Panc1 (cell line): ENCODE results near the gene MRNIP. TPM values are rescaled to one million over a fixed set of nuclear protein-coding genes. Genes with fewer than 3 reads are reported as not detected.

Experiments used
- ATAC-seq: fragments of 200-7000 bp; cut with Tn5 transposase; 2 replicates; pipeline ENCODE4 v1.9.1; 2020; ENCODE audit warnings: mild to moderate bottlenecking, moderate library complexity
- BruUV-seq: library from RNA; stranded (reverse); fragments of 400-500 nt; replicated peaks from 2 replicates; lab custom pipeline; 2021; lab: Mats Ljungman, UMichigan
- CTCF ChIA-PET: fragments of 300-600 bp; sonication (Branson Sonifier 250); formaldehyde crosslinking; loops from one replicate; lab custom pipeline; 2022; ENCODE audit warnings: antibody characterized with exemption; lab: Charles Lee
- POLR2A ChIA-PET: fragments of 300-600 bp; sonication (Branson Sonifier 250); formaldehyde crosslinking; loops from one replicate; lab custom pipeline; 2022; ENCODE audit warnings: antibody characterized with exemption; lab: Charles Lee
- DNase-seq: peaks from one replicate; pipeline ENCODE4 v3.0.0-alpha.2; 2010; ENCODE audit warnings: low read depth, low spot score
- H3K27ac ChIP-seq: 2 replicates; pipeline ENCODE4 v1.5.1; 2011; ENCODE audit warnings: mild to moderate bottlenecking, low read length, inconsistent platforms
- H3K27me3 ChIP-seq: fragments of 200-500 bp; sonication (Bioruptor generic); 2 replicates; pipeline ENCODE4 v1.6.0; 2014; ENCODE audit warnings: low read length, inconsistent platforms; ENCODE audit not compliant: control insufficient read depth, insufficient read depth
- H3K36me3 ChIP-seq: fragments of 200-500 bp; sonication (Bioruptor generic); 2 replicates; pipeline ENCODE4 v1.5.1; 2014; ENCODE audit warnings: inconsistent platforms, mild to moderate bottlenecking, low read length, moderate library complexity; ENCODE audit not compliant: control insufficient read depth, insufficient read depth
- H3K4me1 ChIP-seq: 2 replicates; pipeline ENCODE4 v1.5.1; 2011; ENCODE audit warnings: inconsistent platforms, mild to moderate bottlenecking, low read length, moderate library complexity; ENCODE audit not compliant: control insufficient read depth, insufficient read depth
- H3K4me3 ChIP-seq, 2 experiments: 2 replicates each; pipeline ENCODE4 v1.5.1; 2011 to 2012; ENCODE audit warnings: low read depth in 2 of 2, low read length in 2 of 2, mild to moderate bottlenecking in 2 of 2, inconsistent platforms in 1 of 2, moderate library complexity in 1 of 2
- H3K9me3 ChIP-seq: fragments of 200-500 bp; sonication (Bioruptor generic); 2 replicates; pipeline ENCODE4 v1.5.1; 2014; ENCODE audit warnings: low read depth, mild to moderate bottlenecking, inconsistent platforms, low read length, moderate library complexity; ENCODE audit not compliant: control insufficient read depth, insufficient read depth
- CTCF ChIP-seq: fragments of 450-650 bp; IDR thresholded peaks from 2 replicates; pipeline ENCODE4 v1.5.1; 2017; ENCODE audit warnings: mild to moderate bottlenecking
- POLR2AphosphoS5 ChIP-seq: IDR thresholded peaks from 2 replicates; pipeline ENCODE4 v1.6.1; 2012; ENCODE audit warnings: mild to moderate bottlenecking, low read depth, low read length, moderate library complexity
- REST ChIP-seq, 2 experiments: IDR thresholded peaks; 2 replicates each; pipeline ENCODE4 v1.6.1; 2011 to 2012; ENCODE audit warnings: low read depth in 2 of 2, control low read depth in 1 of 2, low read length in 1 of 2, mild to moderate bottlenecking in 1 of 2, moderate library complexity in 1 of 2; ENCODE audit not compliant: insufficient read depth in 1 of 2
- SIN3A ChIP-seq: IDR thresholded peaks from 2 replicates; pipeline ENCODE4 v1.6.1; 2012; ENCODE audit warnings: low read depth, mild to moderate bottlenecking, low read length, moderate library complexity, borderline replicate concordance; ENCODE audit not compliant: insufficient read depth
- TCF7L2 ChIP-seq: IDR thresholded peaks from 2 replicates; pipeline ENCODE4 v1.6.1; 2011; ENCODE audit warnings: mild to moderate bottlenecking, low read depth, low read length, inconsistent platforms
- in situ Hi-C: cut with HindIII; loops from 2 replicates; pipeline ENCODE4 v1.10.0; 2016; ENCODE audit warnings: low sequenced_read_pairs, low pct_unique_long_range_greater_than_20kb
- intact Hi-C: fragments of 100-400 bp; cut with micrococcal nuclease; formaldehyde crosslinking; loops from one replicate; pipeline ENCODE4 v1.10.0; 2022; ENCODE audit not compliant: unreplicated experiment
- total RNA-seq: library from RNA; stranded (reverse); gene quantifications from one replicate; pipeline ENCODE4 v1.2.1, GENCODE V29; 2021; ENCODE audit not compliant: unreplicated experiment

MRNIP gene
- total RNA-seq, 1 experiment from 2014 or later: 33.0 TPM

- BruUV-seq: no TSS peak
- Histone ChIP-seq H3K36me3 (peaks cover 6% of the 10 kb centered on the region; the same call in 1 of the 2 replicates), H3K9me3 (no peaks in the 10 kb centered on the region), H3K27me3 (no peaks in the 10 kb centered on the region), H3K27ac (no peak overlapping the region), H3K4me3 (no peak overlapping the region), H3K4me1 (no peaks in the 10 kb centered on the region)
- DNase-seq (no peak), ATAC-seq (0 out of 2 replicates have a peak, but pooled peaks have one; percentile 5)
- no peak for TF ChIP-seq CTCF
- TF ChIP-seq POLR2AphosphoS5: no peak
- TF ChIP-seq SIN3A: no peak
- TF ChIP-seq REST (IDR thresholded peaks at IDR 0.05; ENCODE audit: insufficient read depth in 1 of 2, low read depth in 2 of 2, low read length in 1 of 2): no peak
- TF ChIP-seq TCF7L2: no peak
- ChIA-PET POLR2A (no interaction called here), CTCF (no interaction called here)
- in situ Hi-C loops (no loop called here), intact Hi-C loops (no loop called here)
Measured at GRCh38 chr5:179867476-179867875, 8.9 kb upstream of the MRNIP start.

DNA sequence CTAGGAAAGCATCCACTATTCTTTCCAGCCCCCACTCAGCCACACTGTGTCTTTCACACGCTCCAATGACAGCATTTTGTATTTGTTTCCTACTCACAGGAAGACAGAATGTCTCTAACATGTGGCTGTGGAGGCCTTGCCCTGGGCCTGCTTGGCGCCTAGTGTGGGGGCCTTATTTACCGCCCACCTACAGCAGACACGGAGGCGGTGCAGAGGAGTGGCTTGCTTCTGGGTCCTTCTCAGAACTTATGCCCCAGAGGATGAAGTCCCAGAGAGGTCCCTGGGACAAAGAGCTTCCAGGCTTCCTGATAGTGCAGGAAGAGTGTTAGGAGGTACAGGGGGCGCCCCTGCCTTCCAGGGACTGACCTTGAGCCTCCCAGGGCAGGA is 8.5 kb upstream of the MRNIP start:
- Histone ChIP-seq H3K27ac (no peak overlapping the region), H3K4me3 (no peak overlapping the region), H3K27me3 (no peaks in the 10 kb centered on the region), H3K4me1 (no peaks in the 10 kb centered on the region), H3K9me3 (no peaks in the 10 kb centered on the region), H3K36me3 (peaks cover 6% of the 10 kb centered on the region; the same call in 1 of the 2 replicates)
- in situ Hi-C loops (no loop called here), intact Hi-C loops (no loop called here)
- ChIA-PET POLR2A (interaction anchor here (0.6 kb wide), 1 partner anchor 14 kb away, joined by 3 read pairs; no protein-coding TSS in a partner anchor), CTCF (no interaction called here)
- DNase-seq: no peak
- no peak for TF ChIP-seq REST (IDR thresholded peaks at IDR 0.05; ENCODE audit: insufficient read depth in 1 of 2, low read depth in 2 of 2, low read length in 1 of 2)
- TF ChIP-seq POLR2AphosphoS5: no peak
- TF ChIP-seq TCF7L2: no peak
- no peak for TF ChIP-seq SIN3A
- TF ChIP-seq CTCF: no peak
- BruUV-seq: no TSS peak
- ATAC-seq: no peak
